A673 (cell line): ENCODE results near the gene TNP2. TPM values are rescaled to one million over a fixed set of nuclear protein-coding genes. Genes with fewer than 3 reads are reported as not detected.
A peak's percentile ranks its signal among the peaks of the same experiment; 100 is the strongest.

Experiments used
- BruUV-seq: library from RNA; stranded (reverse); fragments of 400-500 nt; replicated peaks from 2 replicates; lab custom pipeline; 2021; lab: Mats Ljungman, UMichigan
- CTCF ChIA-PET: fragments of 300-600 bp; sonication (Branson Sonifier 250); formaldehyde crosslinking; loops from one replicate; lab custom pipeline; 2022; ENCODE audit warnings: antibody characterized with exemption; lab: Charles Lee
- POLR2A ChIA-PET: fragments of 300-600 bp; sonication (Branson Sonifier 250); formaldehyde crosslinking; loops from one replicate; lab custom pipeline; 2022; ENCODE audit warnings: antibody characterized with exemption; ENCODE audit not compliant: low non-redundant PET; lab: Charles Lee
- DNase-seq: peaks from one replicate; pipeline ENCODE4 v3.0.0-alpha.2; 2015; ENCODE audit warnings: low spot score
- H3K27ac ChIP-seq: fragments of 200-600 bp; sonication (generic); 2 replicates; pipeline ENCODE4 v1.5.1; 2016; ENCODE audit warnings: mixed run types, low read depth, mild to moderate bottlenecking, mixed read lengths, antibody characterized with exemption, low read length; ENCODE audit not compliant: poor library complexity, severe bottlenecking
- H3K27me3 ChIP-seq: fragments of 200-600 bp; sonication (generic); replicated peaks from 2 replicates; pipeline ENCODE4 v1.6.1; 2017; ENCODE audit warnings: mixed run types, low read depth, mild to moderate bottlenecking, mixed read lengths, antibody characterized with exemption, low read length; ENCODE audit not compliant: insufficient read depth, poor library complexity
- H3K36me3 ChIP-seq: fragments of 200-600 bp; sonication (generic); 2 replicates; pipeline ENCODE4 v1.6.1; 2016; ENCODE audit warnings: mixed run types, mild to moderate bottlenecking, mixed read lengths, antibody characterized with exemption, low read length; ENCODE audit not compliant: insufficient read depth, poor library complexity, severe bottlenecking
- H3K4me1 ChIP-seq: fragments of 200-600 bp; sonication (generic); 2 replicates; pipeline ENCODE4 v1.6.1; 2017; ENCODE audit warnings: mixed run types, mild to moderate bottlenecking, mixed read lengths, antibody characterized with exemption, low read length; ENCODE audit not compliant: insufficient read depth, poor library complexity, severe bottlenecking
- H3K4me3 ChIP-seq: fragments of 200-600 bp; sonication (generic); 2 replicates; pipeline ENCODE4 v1.5.1; 2016; ENCODE audit warnings: low read depth, mixed run types, mild to moderate bottlenecking, mixed read lengths, low read length; ENCODE audit not compliant: poor library complexity, severe bottlenecking
- H3K9me3 ChIP-seq: fragments of 200-600 bp; sonication (generic); 2 replicates; pipeline ENCODE4 v1.6.1; 2016; ENCODE audit warnings: mixed run types, low read depth, mild to moderate bottlenecking, mixed read lengths, antibody characterized with exemption, low read length; ENCODE audit not compliant: poor library complexity, severe bottlenecking
- CTCF ChIP-seq: fragments of 300-800, 200-600 bp; sonication (generic); conservative IDR thresholded peaks from 2 replicates; pipeline ENCODE4 v1.5.1; 2017; ENCODE audit warnings: low read depth, mild to moderate bottlenecking, antibody characterized with exemption, low read length, moderate library complexity, mixed read lengths
- EZH2 ChIP-seq: fragments of 200-600 bp; sonication (generic); IDR thresholded peaks from 2 replicates; pipeline ENCODE4 v1.6.1; 2017; ENCODE audit warnings: borderline replicate concordance, low read depth, mild to moderate bottlenecking, mixed read lengths, antibody characterized with exemption, low read length; ENCODE audit not compliant: poor library complexity, severe bottlenecking
- intact Hi-C: fragments of 100-400 bp; cut with micrococcal nuclease; formaldehyde crosslinking; loops from one replicate; pipeline ENCODE4 v1.10.0; 2022; ENCODE audit not compliant: unreplicated experiment
- total RNA-seq: library from RNA; stranded (reverse); gene quantifications from 2 replicates; pipeline ENCODE4 v1.2.3, GENCODE V29; 2021

The TNP2 gene
- total RNA-seq, 1 experiment from 2014 or later, result not detected

DNA sequence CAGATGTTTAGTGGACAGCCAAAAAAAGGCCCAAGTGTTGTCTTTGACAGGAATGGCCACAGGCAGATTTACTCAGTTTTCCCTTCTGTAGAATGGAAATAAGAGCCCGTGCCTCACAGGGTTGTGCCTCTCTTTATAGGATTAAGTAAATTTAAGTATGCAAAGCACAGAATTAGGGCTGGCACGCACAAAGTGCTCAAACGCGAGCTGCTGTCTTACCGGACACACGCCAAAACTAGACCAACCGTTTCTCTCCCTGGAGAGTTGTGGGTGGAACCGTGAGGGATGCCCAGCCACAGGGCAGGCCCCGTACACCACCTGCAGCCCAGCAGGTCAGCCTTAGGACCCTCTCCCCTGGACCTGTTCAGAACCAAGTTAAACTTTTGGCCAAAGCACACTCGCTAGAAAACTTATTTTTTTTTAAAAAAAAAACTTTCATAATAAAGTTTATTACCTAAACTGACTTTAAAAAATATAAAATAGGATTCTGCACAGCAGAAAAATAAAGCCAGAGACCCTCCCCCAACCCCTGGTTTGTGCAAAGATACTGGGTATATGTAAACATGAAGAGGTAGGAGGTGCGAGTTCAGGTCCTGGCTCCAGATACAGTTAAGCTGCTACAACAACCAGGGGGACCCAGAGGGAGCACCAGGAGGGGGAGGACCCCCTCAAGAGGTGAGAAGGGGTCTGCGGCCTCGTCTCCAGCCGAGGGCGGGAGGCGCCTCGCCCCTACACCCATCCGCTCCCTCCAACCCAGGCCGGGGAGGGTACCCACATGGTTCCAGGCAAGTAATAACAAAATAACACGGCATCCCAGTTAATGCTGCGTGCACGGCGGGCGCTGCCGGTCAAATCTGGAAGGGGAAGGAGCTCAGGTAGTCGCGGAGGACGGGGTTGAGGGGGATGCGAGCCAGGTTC lies 14.9 kb downstream of the TNP2 start:
- ChIA-PET CTCF (interaction anchor here (0.7 to 3.4 kb wide), 3 partner anchors 9 to 283 kb away, joined by 3 to 14 read pairs (median 3); no protein-coding TSS in a partner anchor), POLR2A (no interaction called here)
- no peak for TF ChIP-seq EZH2
- TF ChIP-seq CTCF, result no peak
- H3K36me3 ChIP-seq, result no peaks in the 10 kb centered on the region
- peaks cover 14% of the 10 kb centered on the region for H3K4me1 ChIP-seq
- peaks cover 16% of the 10 kb centered on the region for H3K27me3 ChIP-seq
- no peaks in the 10 kb centered on the region for H3K9me3 ChIP-seq
- peak overlapping the region; percentile 73 for H3K4me3 ChIP-seq
- intact Hi-C loops, result no loop called here
- H3K27ac ChIP-seq, result no peak overlapping the region
- DNase-seq, result no peak
- TSS peak; percentile 60 for BruUV-seq

DNA sequence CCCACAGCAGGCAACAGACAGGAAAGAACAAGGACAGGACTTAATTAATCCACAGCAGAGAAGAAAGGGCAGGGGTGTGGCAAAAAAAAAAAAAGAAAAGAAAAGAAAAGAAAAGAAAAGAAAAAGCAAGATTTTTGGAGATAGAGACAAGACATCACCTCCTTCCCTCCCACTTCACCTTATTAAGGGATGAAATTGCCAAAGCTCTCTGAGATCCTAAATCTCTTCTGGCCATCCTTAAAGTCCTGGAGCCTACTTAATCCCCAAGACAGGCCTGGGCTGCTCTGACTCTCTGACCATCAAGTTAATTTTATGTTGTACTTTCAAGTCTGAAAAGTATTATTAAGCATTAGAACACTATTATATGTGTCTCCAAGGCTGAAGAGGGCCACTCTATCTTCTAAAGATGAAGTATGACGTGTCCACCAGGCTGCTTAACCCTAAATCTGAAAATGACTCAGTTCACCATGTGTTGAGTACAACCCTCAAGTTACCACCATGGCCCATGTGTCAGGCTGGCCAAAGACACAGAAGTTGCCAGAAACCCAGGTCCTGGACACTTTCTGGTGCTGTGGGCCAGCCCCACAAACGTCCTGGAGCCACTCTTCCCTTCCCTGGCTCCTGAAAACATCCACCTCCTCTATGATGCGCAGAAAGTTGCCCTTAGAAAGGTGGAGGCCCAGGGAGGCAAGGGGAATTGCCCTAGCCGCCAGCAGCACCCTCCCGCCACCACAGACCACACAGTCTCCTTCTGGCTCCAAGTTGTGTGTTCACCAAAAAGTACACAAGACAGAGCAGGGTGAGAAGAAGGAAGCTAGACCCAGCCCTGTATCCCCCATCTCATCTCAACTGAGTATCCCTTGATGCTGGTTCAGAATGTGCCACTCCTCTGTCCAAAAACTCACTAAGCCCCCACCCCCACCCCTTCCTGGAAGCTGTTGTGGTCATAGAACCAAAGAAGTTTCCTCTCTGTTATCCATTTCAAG lies 15.8 kb downstream of the TNP2 start:
- intact Hi-C loops, result no loop called here
- Histone ChIP-seq H3K27me3 (peaks cover 16% of the 10 kb centered on the region), H3K9me3 (no peaks in the 10 kb centered on the region), H3K4me3 (no peak overlapping the region), H3K27ac (no peak overlapping the region), H3K36me3 (no peaks in the 10 kb centered on the region), H3K4me1 (peaks cover 14% of the 10 kb centered on the region)
- no peak for DNase-seq
- ChIA-PET CTCF (interaction anchor here (0.6 kb wide), 1 partner anchor 293 kb away, joined by 5 read pairs; no protein-coding TSS in a partner anchor), POLR2A (no interaction called here)
- no TSS peak for BruUV-seq
- no peak for TF ChIP-seq CTCF
- no peak for TF ChIP-seq EZH2

DNA sequence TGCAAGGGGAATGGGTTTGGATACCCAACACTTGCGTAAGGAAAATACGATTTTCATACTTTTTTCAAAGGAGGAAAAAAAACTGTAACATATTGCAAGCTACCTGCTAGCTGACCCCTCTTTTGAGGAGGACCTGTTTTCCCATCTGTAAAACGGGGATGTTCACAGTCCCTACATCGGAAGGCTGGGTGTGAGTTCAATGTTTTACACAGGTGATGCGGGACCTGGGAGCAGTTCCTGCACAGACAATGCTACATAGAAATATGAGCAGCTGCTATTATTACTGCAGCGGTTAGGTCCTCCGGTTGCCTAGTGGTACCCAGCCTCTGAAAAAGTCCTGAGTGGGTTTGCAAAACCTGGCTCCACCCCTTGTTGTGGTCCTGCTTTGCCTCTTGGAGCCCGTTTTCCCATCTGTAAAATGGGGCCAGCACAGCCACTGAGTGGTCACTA lies 16.6 kb downstream of the TNP2 start:
- Histone ChIP-seq H3K27ac (no peak overlapping the region), H3K9me3 (no peaks in the 10 kb centered on the region), H3K4me3 (no peak overlapping the region), H3K27me3 (peaks cover 16% of the 10 kb centered on the region), H3K4me1 (peaks cover 14% of the 10 kb centered on the region), H3K36me3 (no peaks in the 10 kb centered on the region)
- TF ChIP-seq EZH2, result no peak
- no peak for TF ChIP-seq CTCF
- BruUV-seq, result no TSS peak
- intact Hi-C loops, result no loop called here
- CTCF ChIA-PET, result interaction anchor here (0.6 kb wide), 1 partner anchor 293 kb away, joined by 5 read pairs; no protein-coding TSS in a partner anchor
- POLR2A ChIA-PET, result no interaction called here
- DNase-seq, result no peak
